GM19240 (cell line): Measurements from ENCODE around the gene MYH14.
"Not testable (repeated sequence)": the region's sequence is repeated elsewhere in the genome, so short reads cannot be mapped to it uniquely, and the experiment has no call there.

Source experiments
- DNase-seq: peaks from one replicate; pipeline ENCODE4 v3.0.0; 2011; ENCODE audit warnings: low spot score; ENCODE audit not compliant: insufficient read length

The MYH14 gene

DNA sequence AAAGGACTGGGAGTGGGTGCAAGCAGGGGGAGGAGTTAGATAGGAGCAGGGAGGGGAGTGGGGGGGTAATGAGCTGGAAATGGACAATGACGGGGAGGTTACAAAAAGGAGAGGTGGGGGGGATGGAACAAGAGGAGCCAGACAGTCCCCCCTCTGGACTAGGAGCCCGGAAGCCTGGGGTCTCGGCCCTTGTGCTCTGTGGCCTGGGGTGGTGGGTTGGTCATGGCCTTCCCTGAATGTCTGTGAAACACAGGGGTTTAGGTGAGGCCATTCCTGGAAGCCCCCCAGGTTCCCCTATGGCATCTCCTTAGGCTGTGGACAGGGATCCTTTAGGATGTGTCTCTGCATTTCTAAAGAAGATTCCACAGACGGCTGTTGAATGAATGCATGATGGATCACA lies 113.7 kb downstream of the MYH14 start:
- DNase-seq, result no peak

DNA sequence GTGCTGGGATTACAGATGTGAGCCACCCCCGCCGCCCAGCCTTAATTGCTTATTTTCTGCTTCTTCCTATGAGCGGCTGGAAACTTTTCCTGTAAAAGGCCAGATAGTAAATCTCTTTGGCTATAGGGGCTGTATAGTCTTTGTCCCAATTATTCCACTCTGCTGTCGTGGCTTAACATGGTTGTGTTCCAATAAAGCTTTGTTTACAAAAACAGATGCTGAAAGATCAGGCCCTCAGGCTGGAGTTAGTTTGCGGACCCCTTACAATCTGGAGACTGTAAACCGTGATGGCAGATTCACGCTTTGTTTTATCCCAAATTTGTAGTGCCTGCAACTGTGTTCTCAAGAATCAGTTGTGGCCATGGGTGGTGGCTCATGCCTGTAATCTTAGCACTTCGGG lies 115.0 kb downstream of the MYH14 start:
- no peak for DNase-seq

DNA sequence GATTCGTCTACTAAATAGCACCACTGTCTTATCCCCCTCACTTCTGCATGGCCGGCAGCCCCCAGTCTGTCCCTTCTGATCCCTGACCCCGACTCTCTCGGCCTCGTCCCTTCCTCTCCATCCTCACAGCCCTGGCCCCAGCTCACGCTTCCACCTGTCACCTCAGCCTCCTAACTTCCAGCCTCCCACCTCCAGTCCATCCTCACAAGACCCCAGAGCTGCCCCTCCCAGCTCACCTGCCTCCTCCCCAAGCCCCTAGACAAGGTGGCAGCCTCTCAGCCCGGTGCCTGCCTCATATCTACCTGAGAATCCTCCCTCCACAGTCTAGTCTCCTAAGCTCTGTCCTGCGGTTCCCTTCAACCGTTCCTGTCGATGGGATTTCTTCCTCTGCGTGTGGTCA lies 115.7 kb downstream of the MYH14 start:
- DNase-seq, result no peak

DNA sequence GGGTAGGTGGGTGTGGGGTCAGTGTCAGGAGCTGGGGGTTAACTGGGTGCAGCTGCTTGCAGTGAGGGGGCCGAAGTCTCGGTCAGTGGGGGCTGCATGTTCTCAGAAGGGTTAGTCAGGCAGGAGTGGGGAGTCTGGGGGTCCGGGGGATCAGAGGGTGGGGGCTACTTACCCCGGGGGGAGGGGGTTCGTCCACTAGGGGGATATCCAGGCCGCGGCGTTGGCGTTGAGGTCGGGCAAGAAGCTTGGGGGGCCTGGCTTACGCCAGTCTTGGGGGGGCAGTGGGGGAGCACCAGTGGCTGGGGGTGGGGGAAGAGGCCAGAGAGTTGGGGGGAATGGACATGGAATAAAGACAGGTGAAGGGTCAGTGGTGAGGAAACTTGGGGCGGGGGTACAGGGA lies 116.6 kb downstream of the MYH14 start:
- no peak for DNase-seq

DNA sequence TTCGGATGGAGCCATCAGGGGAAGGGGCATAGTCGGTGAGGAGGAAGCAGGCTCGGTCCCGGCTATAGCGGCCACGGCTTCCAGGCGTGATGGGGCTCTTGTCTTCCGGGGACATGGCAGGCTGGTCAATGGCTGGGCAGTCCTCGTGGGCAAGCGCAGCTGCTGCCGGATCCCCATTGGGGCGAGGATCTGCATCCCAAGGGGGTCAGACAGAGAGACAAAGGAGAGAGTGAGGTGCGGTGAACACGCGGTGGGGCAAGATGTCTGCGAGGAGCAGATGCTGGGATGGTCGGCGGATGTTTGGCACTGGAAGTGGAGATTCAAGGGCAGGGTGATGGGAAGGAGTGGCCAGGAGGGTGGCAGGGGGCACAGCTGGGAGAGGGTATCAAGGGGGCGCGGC lies 117.2 kb downstream of the MYH14 start:
- no peak for DNase-seq

DNA sequence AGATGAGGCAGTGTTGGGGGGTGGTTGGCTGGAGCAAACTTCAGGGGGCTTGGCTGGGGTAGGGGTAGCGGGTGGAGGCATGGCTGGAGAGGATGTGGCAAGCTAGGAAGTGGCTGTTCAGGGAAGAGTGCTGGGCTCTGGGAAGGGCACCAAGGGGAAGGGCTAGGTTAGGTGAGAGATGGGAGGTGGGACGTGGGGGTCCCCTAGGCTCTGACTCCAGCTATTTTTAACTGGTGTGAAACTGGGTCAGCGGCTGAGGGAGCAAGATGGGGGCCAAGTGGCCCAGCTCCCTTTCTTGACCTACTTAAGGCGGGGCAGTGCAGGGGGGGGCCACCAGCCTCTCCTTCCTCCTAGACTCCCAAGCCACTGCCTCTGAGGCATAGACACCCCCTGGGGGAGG lies 118.4 kb downstream of the MYH14 start:
- no peak for DNase-seq

DNA sequence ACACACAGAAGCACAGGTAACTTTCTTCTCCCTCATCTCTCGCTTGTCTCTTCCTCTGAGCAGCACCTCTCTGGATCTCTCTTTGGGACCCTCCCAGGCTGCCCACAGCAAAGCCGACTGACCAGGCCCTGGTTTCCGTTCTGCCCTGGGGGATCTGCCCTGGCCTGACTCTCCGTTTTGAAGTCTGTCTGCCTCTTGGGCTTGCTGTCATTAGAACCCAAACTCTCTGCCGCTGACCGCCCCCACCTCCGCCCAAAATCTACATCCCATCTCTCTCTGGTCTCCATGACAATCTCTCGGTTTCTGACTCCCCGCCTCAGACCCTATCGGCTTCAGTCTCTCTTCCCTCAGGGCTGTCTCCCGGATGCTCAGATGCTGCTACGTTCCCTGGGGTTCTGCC lies 118.8 kb downstream of the MYH14 start:
- DNase-seq, result no peak

DNA sequence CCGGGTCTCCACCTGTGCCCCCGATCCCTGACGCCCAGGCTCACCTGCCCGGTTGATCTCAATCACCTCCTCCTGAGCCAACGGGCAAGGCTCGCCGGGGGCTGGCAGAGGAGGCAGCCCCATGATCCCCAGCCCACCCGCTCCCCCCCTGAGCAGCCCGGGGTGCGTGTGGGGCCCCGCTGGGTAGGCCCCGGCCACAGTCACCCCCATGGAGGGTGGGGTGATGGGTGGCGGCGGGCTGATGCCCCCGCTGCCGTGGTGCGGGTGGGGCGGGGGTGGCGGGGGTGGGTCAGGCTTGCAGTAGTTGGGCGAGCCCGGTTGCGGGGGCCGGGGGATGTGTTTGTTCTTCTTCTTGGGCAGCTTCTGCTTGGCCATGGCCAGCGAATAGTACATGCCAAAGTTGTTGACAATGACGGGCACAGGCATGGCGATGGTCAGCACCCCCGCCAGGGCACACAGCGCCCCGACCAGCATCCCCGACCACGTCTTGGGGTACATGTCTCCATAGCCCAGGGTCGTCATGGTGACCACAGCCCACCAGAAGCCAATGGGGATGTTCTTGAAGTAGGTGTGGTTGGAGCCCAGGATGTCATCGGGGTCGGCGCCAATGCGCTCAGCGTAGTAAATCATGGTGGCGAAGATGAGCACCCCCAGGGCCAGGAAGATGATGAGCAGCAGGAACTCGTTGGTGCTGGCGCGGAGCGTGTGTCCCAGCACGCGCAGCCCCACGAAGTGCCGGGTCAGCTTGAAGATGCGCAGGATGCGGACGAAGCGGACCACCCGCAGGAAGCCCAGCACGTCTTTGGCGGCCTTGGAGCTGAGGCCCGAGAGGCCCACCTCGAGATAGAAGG lies 119.7 kb downstream of the MYH14 start:
- no peak for DNase-seq

DNA sequence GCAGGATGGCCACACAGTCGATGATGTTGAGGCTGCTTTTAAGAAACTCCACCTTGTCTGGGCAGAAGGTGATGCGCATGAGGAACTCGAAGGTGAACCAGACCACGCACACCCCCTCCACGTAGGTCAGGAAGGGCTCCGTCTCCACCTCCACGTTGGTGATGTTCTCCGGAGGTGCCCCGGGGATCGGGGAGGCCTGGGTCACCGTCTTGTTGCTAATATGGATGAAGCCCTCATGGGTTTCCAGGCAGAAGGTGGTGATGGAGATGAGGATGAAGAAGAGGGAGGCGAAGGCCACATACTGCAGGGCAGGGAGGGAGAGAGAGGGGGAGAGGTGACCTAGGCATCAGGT lies 120.3 kb downstream of the MYH14 start:
- DNase-seq, result no peak

DNA sequence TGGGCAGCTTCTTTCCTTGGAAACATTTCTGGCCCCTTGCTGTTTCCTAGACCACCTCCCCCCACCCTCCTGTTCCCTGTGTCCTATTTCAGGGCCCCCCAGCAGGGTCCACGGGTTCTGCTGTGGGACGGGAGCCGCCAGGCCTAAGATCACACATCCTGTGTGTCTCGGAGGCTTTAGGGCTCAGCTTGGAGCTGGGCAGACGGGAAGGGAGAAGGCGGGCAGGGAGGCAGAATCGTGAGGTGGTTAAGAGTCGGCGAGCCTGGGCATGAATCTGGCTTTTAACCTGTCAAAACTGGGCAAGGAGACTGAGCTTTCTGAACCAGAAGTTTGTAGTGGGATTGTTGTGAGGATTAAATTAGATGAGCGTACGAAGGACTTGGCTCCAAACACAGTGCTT lies 120.9 kb downstream of the MYH14 start:
- DNase-seq, result no peak

DNA sequence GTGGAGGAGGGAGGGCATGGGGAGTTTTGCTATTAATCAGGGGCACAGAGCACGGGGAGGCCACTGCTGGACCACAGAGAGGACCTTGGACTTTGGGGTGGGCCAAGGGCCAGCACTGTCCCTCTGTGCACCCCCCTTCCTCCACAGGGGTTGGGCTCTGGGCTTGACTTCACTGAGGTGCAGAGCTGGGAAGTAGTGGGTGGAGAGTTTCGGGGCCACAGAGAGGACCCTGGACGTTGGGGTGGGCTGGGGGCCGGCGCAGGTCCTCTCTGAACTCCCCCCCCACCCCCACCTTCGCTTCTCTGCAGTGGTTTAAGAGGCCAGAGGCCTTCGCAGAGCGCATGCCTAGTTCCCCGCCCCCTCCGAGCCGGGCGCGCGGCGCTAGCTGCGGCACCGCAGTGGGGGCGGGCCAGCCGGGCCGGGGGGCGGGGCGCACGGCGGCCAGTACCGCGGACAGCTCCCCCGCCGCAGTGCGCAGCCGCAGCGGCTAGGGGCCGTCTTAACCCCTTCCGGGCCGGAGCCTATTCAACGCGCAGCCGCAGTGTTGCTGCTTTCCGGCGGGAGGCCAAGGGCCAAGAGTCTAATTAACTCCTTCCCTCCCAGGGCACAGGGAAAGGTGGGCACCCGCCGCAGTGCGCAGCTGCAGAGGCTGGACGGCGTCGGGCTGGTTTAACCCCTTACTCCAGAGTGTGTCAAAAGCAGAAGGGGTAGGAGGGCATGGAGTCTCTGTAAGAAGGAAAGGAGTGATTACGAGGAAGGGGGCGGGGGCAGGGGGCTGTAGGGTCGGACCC lies 122.1 kb downstream of the MYH14 start:
- DNase-seq, result peak; percentile 91

DNA sequence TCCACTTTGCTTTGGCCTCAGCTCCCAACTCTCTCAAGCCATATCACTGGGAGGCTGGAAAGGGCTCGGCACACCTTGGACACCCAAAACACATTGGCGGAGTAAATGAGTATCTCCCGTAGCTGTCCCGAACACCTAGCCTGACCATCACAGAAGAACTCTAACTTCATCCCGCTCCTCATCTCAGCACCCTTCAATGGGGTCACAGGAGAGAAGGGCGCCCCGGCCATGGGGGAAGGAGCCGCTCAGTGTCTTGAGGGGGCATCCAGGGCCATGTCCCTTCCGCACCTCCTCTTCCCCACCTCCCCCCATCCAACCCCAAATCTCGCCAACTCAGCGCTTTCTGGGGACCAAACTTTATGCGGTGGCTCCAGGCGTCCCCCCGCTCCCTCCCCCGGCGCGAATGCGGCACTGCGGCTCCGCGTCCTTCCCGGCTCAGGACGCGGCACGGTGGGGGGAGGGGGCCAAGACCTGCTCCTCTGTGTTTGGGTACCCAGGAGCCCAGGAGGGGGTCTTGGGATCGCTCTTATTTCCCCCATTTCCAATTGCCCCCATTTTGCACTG lies 122.8 kb downstream of the MYH14 start:
- DNase-seq, result no peak

DNA sequence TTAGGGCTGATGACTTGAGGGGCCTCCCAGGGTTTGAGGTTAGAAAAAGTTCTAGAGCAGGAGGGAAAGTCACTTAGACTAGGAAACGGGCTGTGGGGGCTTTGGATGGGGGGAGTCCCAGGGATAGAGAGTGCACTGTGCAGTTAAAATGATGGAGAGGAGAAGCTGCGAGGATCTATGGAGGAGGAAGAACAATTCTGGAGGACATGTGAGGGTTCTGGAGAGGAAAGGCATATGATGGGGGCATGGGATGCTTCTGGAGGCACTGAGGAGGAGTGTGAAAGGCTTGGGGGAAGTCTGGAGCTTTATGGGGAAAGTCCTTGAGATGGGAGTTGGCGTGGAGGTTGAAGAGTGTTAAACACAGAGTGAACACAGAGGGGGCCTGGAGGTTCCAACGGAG lies 123.6 kb downstream of the MYH14 start:
- DNase-seq, result no peak

DNA sequence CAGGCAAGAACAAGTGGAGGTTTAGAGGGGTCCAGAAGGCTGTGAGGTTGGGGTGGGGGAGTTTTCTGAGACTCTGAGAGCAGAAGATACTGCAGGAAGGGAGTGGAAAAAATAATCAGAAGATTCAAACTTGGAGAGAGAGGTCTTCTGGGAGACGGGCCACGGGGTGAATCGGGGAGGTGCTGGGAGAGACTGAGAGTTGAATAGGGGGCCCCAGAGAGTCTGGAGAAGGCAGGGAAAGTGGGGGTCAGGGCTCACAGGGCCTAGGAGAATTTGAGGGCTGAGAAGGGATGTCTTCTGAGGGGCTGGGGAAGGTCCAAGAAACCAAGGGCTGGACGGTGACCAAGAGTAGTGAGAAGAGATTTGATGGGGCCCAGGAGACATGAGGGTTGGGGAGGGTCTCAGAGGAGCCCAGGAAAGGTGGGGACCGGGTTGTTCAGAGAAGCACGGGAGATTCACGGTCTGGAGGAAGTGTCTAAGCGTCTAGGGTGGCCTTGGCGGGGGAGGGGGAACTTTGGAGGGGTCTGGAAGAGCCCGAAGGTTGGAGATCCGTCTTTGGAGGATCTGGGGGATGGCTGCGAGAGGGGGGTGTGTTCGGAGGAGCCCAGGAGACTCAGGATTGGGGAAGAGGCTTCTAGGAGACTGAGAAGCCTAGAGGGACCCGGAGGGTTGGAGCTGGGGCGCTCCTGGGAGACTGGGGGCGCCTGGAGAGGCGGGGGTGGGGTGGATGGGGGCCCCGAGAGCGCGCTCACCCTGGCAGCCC lies 124.2 kb downstream of the MYH14 start:
- no peak for DNase-seq

DNA sequence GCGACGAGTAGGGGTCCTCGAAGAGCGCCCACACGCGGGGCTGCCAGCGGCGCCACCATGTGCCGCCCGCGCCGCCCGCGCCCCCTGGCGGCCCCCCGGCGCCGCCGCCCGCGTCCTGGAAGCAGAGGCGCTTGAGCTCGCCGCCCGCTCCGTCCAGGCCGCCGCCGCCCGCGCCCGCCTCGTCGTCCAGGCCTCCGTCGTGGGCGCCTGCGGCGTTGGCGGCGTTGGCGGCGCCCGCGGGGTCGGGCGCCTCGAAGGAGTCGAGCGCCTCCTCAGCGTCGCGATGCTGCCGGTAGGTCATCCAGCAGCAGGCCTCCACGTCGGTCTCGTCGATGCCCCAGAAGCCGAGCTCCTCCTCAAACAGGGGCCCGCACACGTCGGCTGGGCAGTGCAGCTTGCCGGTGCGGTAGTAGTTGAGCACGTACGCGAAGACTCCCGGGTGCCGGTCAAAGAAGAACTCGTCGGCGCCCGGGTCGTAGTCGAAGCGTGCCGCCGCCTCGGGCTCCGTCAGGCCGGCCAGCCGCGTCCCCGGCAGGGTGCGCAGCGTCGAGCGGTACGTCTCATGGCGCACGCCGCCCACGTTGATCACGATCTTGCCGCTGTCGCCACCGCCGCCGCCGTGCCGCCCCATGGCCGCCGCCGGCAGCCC lies 124.9 kb downstream of the MYH14 start:
- no peak for DNase-seq

DNA sequence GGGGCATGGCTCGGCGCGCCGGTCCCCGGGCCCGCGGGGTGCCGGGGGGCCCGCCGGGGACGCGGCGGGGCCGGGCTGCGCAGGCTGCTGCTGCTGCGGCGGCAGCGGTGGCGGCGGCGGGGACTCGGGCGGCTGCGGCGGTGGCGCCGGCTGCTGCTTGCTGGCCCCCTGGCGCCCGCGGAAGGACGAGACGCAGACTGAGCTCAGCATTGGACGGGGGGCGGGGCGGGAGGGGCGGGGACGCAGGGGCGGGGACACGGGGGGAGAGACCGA lies 125.4 kb downstream of the MYH14 start:
- no peak for DNase-seq

DNA sequence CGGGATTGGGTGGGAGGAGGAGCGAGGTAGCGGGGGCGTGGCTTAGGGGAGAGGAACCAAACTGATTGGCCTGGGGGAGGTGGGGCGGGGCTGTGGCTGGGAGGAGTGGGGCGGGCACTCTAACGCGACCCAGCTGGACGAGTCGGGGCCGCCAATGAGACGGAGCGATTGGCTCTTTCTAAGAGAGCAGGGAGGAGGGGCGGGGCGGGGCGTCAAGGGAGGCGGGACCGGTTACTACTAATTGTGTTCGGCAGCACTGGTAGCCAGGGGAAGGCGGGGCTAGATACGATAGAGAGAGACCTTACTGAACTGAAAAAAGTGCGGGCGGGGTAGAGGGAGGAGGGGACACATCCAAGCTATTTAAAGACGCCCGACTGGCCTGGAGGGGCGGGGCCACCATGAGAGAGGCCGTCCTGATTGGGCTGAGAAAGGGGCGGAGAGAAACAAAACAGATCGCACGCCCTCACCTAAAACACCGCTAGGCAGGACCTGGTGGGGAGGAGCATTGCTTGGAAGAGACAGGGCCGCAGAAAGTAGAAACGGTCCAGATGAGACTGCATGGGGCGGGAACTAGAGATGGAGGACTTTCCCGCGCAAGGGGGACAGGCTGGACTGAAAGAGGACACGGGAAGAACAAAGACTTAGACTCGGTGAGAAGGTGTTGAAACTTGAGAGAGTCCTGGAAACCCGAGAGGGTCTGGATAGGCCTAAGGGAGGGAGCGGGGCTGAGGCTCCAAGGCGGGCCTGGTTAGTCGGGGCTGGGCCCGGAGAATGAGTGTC lies 125.9 kb downstream of the MYH14 start, which contains the start of gene KCNC3:
Gene KCNC3 (minus strand): TSS at position 232 of the 780 bp plus-strand sequence. CDS start 295 bp downstream, outside the sequence.
- peak; percentile 94 for DNase-seq

DNA sequence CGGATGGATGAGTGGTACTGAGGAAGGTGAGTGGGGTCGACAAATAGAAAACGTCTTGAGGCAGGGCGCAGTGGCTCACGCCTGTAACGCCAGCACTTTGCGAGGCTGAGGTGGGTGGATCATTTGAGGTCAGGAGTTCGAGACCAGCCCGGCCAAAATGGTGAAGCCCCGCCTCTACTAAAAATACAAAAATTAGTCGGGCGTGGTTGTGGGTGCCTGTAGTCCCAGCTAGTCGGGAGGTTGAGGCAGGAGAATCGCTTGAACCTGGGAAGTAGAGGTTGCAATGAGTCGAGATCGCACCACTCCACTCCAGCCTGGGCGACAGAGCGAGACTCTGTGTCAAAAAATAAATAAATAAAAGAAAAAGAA lies 126.5 kb downstream of the MYH14 start:
- not testable (repeated sequence) for DNase-seq

DNA sequence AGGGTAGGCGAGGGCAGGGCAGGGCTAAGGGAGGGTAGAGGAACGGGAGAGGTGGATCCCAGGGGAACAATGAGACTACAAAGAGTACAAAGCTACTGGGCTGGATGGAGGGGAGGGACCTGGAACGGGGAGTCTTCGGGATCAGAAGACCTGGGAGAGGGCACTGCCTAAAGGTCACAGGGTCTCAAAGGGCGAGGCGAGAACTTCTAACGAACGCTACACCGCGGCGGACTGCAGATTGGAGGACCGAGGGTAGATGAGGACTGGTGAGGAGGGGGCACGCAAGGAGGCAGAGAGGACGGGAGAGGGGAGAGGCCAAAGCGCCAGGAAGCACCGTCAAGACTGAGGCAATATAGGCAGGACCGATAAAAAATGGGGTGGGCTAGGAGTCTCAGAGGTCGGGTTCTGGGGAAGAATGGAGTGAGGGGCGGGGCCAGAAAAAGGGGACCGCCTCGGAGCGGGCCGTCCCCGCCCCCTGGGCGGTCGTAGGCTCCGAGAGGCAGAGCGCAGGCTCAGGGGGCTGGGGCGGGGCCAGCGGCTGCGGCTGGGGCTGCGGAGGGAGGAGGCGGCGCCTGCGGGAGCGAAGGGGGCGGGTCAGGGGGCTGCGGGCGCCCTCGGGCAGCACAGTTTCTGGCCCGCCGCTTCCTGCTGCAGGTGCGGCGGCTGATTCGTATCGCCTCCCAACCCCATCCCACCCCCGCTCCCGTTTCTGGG lies 127.1 kb downstream of the MYH14 start:
- no peak for DNase-seq
